ENCODE measurements around the gene CEL.

The CEL gene

DNA sequence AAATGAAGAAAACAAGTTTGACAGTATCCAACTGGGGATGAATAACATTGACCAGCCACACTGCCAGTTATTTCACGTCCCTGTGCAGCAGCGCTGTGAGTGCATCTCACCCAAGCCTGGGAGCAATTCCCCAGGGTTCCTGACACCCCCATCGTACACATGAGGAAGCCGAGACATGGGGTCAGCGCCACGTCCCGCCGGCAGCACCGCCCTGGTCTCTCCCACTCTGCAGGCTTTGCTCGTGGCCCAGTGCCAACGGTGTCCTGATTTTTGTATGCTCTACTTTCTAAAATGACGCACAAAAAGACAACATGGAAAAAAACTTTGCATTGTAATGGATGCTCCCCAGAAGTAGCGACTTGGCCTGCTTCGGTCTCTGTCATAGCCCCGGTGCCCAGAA, 16.6 kb upstream of the CEL start:
- Histone ChIP-seq H2AFZ (ENCODE audit: low read depth, low read length) (no peak overlapping the region), H3K36me3 (replicated peaks; ENCODE audit: low read depth, low read length) (peaks cover 51% of the 10 kb centered on the region), H3K9me3 (ENCODE audit: insufficient read depth, low read length) (no peaks in the 10 kb centered on the region), H3K27me3 (ENCODE audit: low read depth, low read length) (no peaks in the 10 kb centered on the region), H3K79me2 (ENCODE audit: low read length) (peaks cover 10% of the 10 kb centered on the region), H3K4me2 (ENCODE audit: low read length) (no peak overlapping the region), H3K27ac (ENCODE audit: low read length) (no peak overlapping the region), H3K4me3 (ENCODE audit: low read length) (no peak overlapping the region), H3K4me1 (ENCODE audit: low read length) (no peaks in the 10 kb centered on the region), H4K20me1 (ENCODE audit: insufficient read depth, low read length) (peaks cover 12% of the 10 kb centered on the region), H3K9ac (ENCODE audit: low read length) (no peak overlapping the region)
- TF ChIP-seq EZH2phosphoT487 (IDR thresholded peaks at IDR 0.05; ENCODE audit: low read depth), result no peak
- TF ChIP-seq CTCF (IDR thresholded peaks at IDR 0.05; ENCODE audit: low read depth, low read length), result no peak

- Histone ChIP-seq H3K79me2 (ENCODE audit: low read length) (peaks cover under 1% of the 10 kb centered on the region; the same call in 1 of the 2 replicates), H3K36me3 (replicated peaks; ENCODE audit: low read depth, low read length) (peaks cover 54% of the 10 kb centered on the region), H3K4me1 (ENCODE audit: low read length) (no peaks in the 10 kb centered on the region), H4K20me1 (ENCODE audit: insufficient read depth, low read length) (peaks cover 3% of the 10 kb centered on the region), H3K9ac (ENCODE audit: low read length) (no peak overlapping the region), H2AFZ (ENCODE audit: low read depth, low read length) (no peak overlapping the region), H3K27me3 (ENCODE audit: low read depth, low read length) (no peaks in the 10 kb centered on the region), H3K9me3 (ENCODE audit: insufficient read depth, low read length) (no peaks in the 10 kb centered on the region), H3K27ac (ENCODE audit: low read length) (no peak overlapping the region), H3K4me3 (ENCODE audit: low read length) (no peak overlapping the region), H3K4me2 (ENCODE audit: low read length) (no peak overlapping the region)
- no peak for TF ChIP-seq CTCF (IDR thresholded peaks at IDR 0.05; ENCODE audit: low read depth, low read length)
- TF ChIP-seq EZH2phosphoT487 (IDR thresholded peaks at IDR 0.05; ENCODE audit: low read depth), result no peak
Observed at GRCh38 chr9:133046196-133046899, 15.4 kb upstream of the CEL start.

DNA sequence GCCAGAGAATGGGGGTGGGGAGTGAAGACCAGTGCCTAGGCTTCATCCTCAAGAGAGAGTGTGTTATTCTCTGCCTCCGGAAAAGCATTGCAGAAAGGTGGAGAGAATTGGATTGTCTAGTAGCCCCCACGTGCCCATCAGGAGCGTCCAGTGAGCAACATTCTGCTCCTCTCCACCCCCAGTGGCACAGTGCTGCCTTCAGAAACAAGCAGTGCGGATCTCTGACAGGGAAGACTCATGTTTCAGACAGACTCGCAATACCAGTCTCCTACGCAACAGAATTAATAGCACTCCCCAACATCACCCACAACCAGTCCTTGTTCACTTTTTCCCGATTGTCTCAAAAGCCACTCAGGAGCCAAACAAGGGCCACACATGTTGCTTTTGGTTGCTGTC, 14.9 kb upstream of the CEL start:
- Histone ChIP-seq H3K4me2 (ENCODE audit: low read length) (no peak overlapping the region), H4K20me1 (ENCODE audit: insufficient read depth, low read length) (no peaks in the 10 kb centered on the region; the same call in 1 of the 2 replicates), H3K36me3 (replicated peaks; ENCODE audit: low read depth, low read length) (peaks cover 58% of the 10 kb centered on the region), H3K79me2 (ENCODE audit: low read length) (no peaks in the 10 kb centered on the region), H3K4me1 (ENCODE audit: low read length) (no peaks in the 10 kb centered on the region), H3K27ac (ENCODE audit: low read length) (no peak overlapping the region), H3K9ac (ENCODE audit: low read length) (no peak overlapping the region), H3K27me3 (ENCODE audit: low read depth, low read length) (no peaks in the 10 kb centered on the region), H3K9me3 (ENCODE audit: insufficient read depth, low read length) (no peaks in the 10 kb centered on the region), H3K4me3 (ENCODE audit: low read length) (no peak overlapping the region), H2AFZ (ENCODE audit: low read depth, low read length) (no peak overlapping the region)
- TF ChIP-seq EZH2phosphoT487 (IDR thresholded peaks at IDR 0.05; ENCODE audit: low read depth) (no peak), CTCF (IDR thresholded peaks at IDR 0.05; ENCODE audit: low read depth, low read length) (no peak)

DNA sequence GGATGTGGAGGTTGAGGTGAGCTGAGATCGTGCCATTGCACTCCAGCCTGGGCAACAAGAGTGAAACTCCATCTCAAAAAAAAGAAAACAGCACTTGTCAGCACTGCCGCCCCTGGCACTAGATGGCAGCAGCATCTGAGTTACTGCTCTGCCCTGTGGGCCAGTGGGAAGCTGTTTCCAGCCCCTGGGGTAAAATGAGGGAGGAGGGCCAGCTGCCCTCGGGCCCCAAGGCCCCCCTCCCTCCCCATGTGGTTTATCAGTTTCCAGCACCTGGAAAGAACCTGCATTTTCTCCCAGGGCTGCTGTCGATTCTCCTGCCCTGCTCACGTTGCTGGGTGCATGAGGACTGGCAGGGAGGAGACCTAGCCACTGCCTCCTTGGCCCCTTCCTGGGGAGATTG, 13.2 kb upstream of the CEL start:
- Histone ChIP-seq H3K27me3 (ENCODE audit: low read depth, low read length) (no peaks in the 10 kb centered on the region), H3K79me2 (ENCODE audit: low read length) (no peaks in the 10 kb centered on the region), H3K4me2 (ENCODE audit: low read length) (no peak overlapping the region), H3K9ac (ENCODE audit: low read length) (no peak overlapping the region), H4K20me1 (ENCODE audit: insufficient read depth, low read length) (no peaks in the 10 kb centered on the region; the same call in 1 of the 2 replicates), H3K4me1 (ENCODE audit: low read length) (no peaks in the 10 kb centered on the region), H3K27ac (ENCODE audit: low read length) (no peak overlapping the region), H2AFZ (ENCODE audit: low read depth, low read length) (no peak overlapping the region), H3K9me3 (ENCODE audit: insufficient read depth, low read length) (no peaks in the 10 kb centered on the region), H3K36me3 (replicated peaks; ENCODE audit: low read depth, low read length) (peaks cover 47% of the 10 kb centered on the region), H3K4me3 (ENCODE audit: low read length) (no peak overlapping the region)
- peak; percentile 35 for TF ChIP-seq CTCF (IDR thresholded peaks at IDR 0.05; ENCODE audit: low read depth, low read length)
- no peak for TF ChIP-seq EZH2phosphoT487 (IDR thresholded peaks at IDR 0.05; ENCODE audit: low read depth)
